ENCODE measurements around the gene LGR5. TPM values are rescaled to one million over a fixed set of nuclear protein-coding genes. Genes with fewer than 3 reads are reported as not detected.

The LGR5 gene
- polyA plus RNA-seq, 1 donor (not counting 4 experiments of a cell fraction or from before 2014, with no cell fraction given), result 0.05 TPM

DNA sequence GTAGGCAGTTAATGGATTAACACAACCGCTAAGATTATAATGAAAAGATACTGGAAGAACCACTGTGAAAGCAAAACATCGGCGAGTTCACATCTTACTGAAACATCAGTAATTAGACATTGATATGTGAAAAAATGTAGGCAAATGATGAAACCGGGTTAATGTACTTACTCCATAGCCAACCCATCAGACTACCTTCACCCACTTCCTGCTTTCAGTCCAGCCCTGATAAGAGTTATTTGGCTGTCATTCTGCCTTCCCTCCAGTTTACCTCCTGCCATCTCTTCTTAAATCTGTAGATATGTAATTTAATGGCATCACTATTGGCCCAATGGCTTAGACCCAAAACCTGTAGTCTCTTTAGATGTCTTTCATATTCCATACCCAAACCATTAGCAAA, 46.0 kb upstream of the LGR5 start:
- no peak overlapping the region for H2AFZ ChIP-seq (ENCODE audit: control insufficient read depth, low read length)
- TF ChIP-seq EZH2 (IDR thresholded peaks at IDR 0.05; ENCODE audit: low read length) (no peak), CTCF (optimal IDR thresholded peaks at IDR 0.05 in 1 of 3, IDR thresholded peaks at IDR 0.05 in 1 of 3, conservative IDR thresholded peaks at IDR 0.05 in 1 of 3; ENCODE audit: extremely low read depth in 1 of 3, insufficient read depth in 2 of 3, low read length in 3 of 3) (no peak)
- no peaks in the 10 kb centered on the region for H3K79me2 ChIP-seq (ENCODE audit: control insufficient read depth, insufficient read depth, low read length)
- no peaks in the 10 kb centered on the region for H3K36me3 ChIP-seq (ENCODE audit: control insufficient read depth in 2 of 2, extremely low read depth in 1 of 2, insufficient read depth in 2 of 2, low read length in 2 of 2)
- no peak for DNase-seq (ENCODE audit: low read depth, low spot score)
- no peaks in the 10 kb centered on the region for H3K9me3 ChIP-seq (ENCODE audit: control insufficient read depth, low read depth, low read length)
- H4K20me1 ChIP-seq (ENCODE audit: control insufficient read depth, extremely low read depth, insufficient read depth, low read length), result no peaks in the 10 kb centered on the region
- H3K4me2 ChIP-seq (ENCODE audit: control insufficient read depth, extremely low read depth, insufficient read depth, low read depth, low read length), result no peak overlapping the region
- H3K27me3 ChIP-seq (ENCODE audit: control insufficient read depth, extremely low read depth, insufficient read depth, low read length), result no peaks in the 10 kb centered on the region
- H3K4me3 ChIP-seq (ENCODE audit: control insufficient read depth in 2 of 3, extremely low read depth in 1 of 3, insufficient read depth in 2 of 3, low read depth in 1 of 3, low read length in 3 of 3), result no peak overlapping the region
- no peak for FAIRE-seq
- no peak overlapping the region for H3K27ac ChIP-seq (ENCODE audit: control insufficient read depth, insufficient read depth, low read length)
- no peak overlapping the region for H3K9ac ChIP-seq (ENCODE audit: control insufficient read depth, extremely low read depth, insufficient read depth, low read length)
- dilution Hi-C loops (cut with MboI; ENCODE audit: extremely low pct_ligation_motif_present, low sequenced_read_pairs), result no loop called here
- no peaks in the 10 kb centered on the region for H3K9me1 ChIP-seq (ENCODE audit: control insufficient read depth, extremely low read depth, insufficient read depth, low read length)
- H3K4me1 ChIP-seq (ENCODE audit: control insufficient read depth, extremely low read depth, insufficient read depth, low read length), result no peaks in the 10 kb centered on the region

- Histone ChIP-seq H3K9me1 (ENCODE audit: control insufficient read depth, extremely low read depth, insufficient read depth, low read length) (no peaks in the 10 kb centered on the region), H3K9me3 (ENCODE audit: control insufficient read depth, low read depth, low read length) (no peaks in the 10 kb centered on the region), H3K4me1 (ENCODE audit: control insufficient read depth, extremely low read depth, insufficient read depth, low read length) (no peaks in the 10 kb centered on the region), H3K27me3 (ENCODE audit: control insufficient read depth, extremely low read depth, insufficient read depth, low read length) (no peaks in the 10 kb centered on the region), H2AFZ (ENCODE audit: control insufficient read depth, low read length) (no peak overlapping the region), H3K4me3 (ENCODE audit: control insufficient read depth in 2 of 3, extremely low read depth in 1 of 3, insufficient read depth in 2 of 3, low read depth in 1 of 3, low read length in 3 of 3) (no peak overlapping the region), H3K79me2 (ENCODE audit: control insufficient read depth, insufficient read depth, low read length) (no peaks in the 10 kb centered on the region), H3K36me3 (ENCODE audit: control insufficient read depth in 2 of 2, extremely low read depth in 1 of 2, insufficient read depth in 2 of 2, low read length in 2 of 2) (no peaks in the 10 kb centered on the region), H4K20me1 (ENCODE audit: control insufficient read depth, extremely low read depth, insufficient read depth, low read length) (no peaks in the 10 kb centered on the region), H3K4me2 (ENCODE audit: control insufficient read depth, extremely low read depth, insufficient read depth, low read depth, low read length) (no peak overlapping the region), H3K27ac (ENCODE audit: control insufficient read depth, insufficient read depth, low read length) (no peak overlapping the region), H3K9ac (ENCODE audit: control insufficient read depth, extremely low read depth, insufficient read depth, low read length) (no peak overlapping the region)
- FAIRE-seq, result no peak
- dilution Hi-C loops (cut with MboI; ENCODE audit: extremely low pct_ligation_motif_present, low sequenced_read_pairs), result no loop called here
- no peak for DNase-seq (ENCODE audit: low read depth, low spot score)
- no peak for TF ChIP-seq EZH2 (IDR thresholded peaks at IDR 0.05; ENCODE audit: low read length)
- no peak for TF ChIP-seq CTCF (optimal IDR thresholded peaks at IDR 0.05 in 1 of 3, IDR thresholded peaks at IDR 0.05 in 1 of 3, conservative IDR thresholded peaks at IDR 0.05 in 1 of 3; ENCODE audit: extremely low read depth in 1 of 3, insufficient read depth in 2 of 3, low read length in 3 of 3)
Measured at GRCh38 chr12:71397433-71397954, 42.1 kb upstream of the LGR5 start.
